Lung (tissue), 12 donors: Measurements from ENCODE around the gene RXRB. TPM values are rescaled to one million over a fixed set of nuclear protein-coding genes. Genes with fewer than 3 reads are reported as not detected.

Experiments used
- ATAC-seq: fragments of 200-7000 bp; cut with Tn5 transposase; one replicate; pipeline ENCODE4 v1.9.1; 2020; ENCODE audit warnings: moderate number of reproducible peaks; ENCODE audit not compliant: insufficient read depth, low FRiP score
- DNase-seq, 3 donors: peaks; one replicate each; pipeline ENCODE4 v3.0.0-alpha.2; 2013 to 2017
- H3K27ac ChIP-seq, 2 donors: one replicate each; pipeline ENCODE4 v1.5.1; 2013; ENCODE audit warnings: mild to moderate bottlenecking in 2 of 2, moderate library complexity in 2 of 2, control low read depth in 1 of 2, inconsistent platforms in 1 of 2, low read depth in 1 of 2, low read length in 1 of 2
- H3K27me3 ChIP-seq, 3 donors: one replicate each; pipeline ENCODE4 v1.5.1; 2013; ENCODE audit warnings: low read length in 2 of 3; ENCODE audit not compliant: control insufficient read depth in 3 of 3, insufficient read depth in 3 of 3
- H3K36me3 ChIP-seq, 4 donors: one replicate each; pipeline ENCODE4 v1.5.1; 2013; ENCODE audit warnings: low read length in 4 of 4, mild to moderate bottlenecking in 1 of 4, moderate library complexity in 1 of 4; ENCODE audit not compliant: control insufficient read depth in 4 of 4, insufficient read depth in 4 of 4
- H3K4me1 ChIP-seq, 5 donors: one replicate each; pipeline ENCODE4 v1.5.1; 2013; ENCODE audit warnings: low read length in 5 of 5, mild to moderate bottlenecking in 2 of 5, moderate library complexity in 1 of 5; ENCODE audit not compliant: control insufficient read depth in 5 of 5, insufficient read depth in 5 of 5
- H3K4me3 ChIP-seq: one replicate; pipeline ENCODE4 v1.5.1; 2013; ENCODE audit warnings: mild to moderate bottlenecking, control low read depth, moderate library complexity
- H3K9ac ChIP-seq, 2 donors: one replicate each; pipeline ENCODE4 v1.5.1; 2013; ENCODE audit warnings: low read length in 2 of 2, control low read depth in 1 of 2; ENCODE audit not compliant: insufficient read depth in 1 of 2
- H3K9me3 ChIP-seq, 4 donors: one replicate each; pipeline ENCODE4 v1.5.1; 2013; ENCODE audit warnings: low read length in 3 of 4, mild to moderate bottlenecking in 1 of 4, moderate library complexity in 1 of 4; ENCODE audit not compliant: control insufficient read depth in 4 of 4, insufficient read depth in 3 of 4
- WGBS, 2 donors: extraction: QIAGEN DNeasy Blood & Tissue Kit; methylation state at CpG; one replicate each; pipeline ENCODE4 v1.1.7; 2013; 5-methylcytosine and 5-hydroxymethylcytosine counted together
- polyA plus RNA-seq, 2 donors: library from polyadenylated mRNA; stranded (reverse); fragments of 200-250 nt; gene quantifications; one replicate each; pipeline ENCODE4 v1.2.1, GENCODE V29; 2013
- total RNA-seq, 2 donors: library from RNA; depleted of rRNA in 1 of 2; stranded (reverse); fragments of >200 nt in 1 of 2; gene quantifications; one replicate each; pipeline ENCODE4 v1.2.1, GENCODE V29; 2014 to 2021
- TF ChIP-seq, protein P1 (sequence below): IDR thresholded peaks from 2 replicates; pipeline ENCODE4 v1.5.1; 2012; ENCODE audit warnings: mild to moderate bottlenecking; ENCODE audit errors: control extremely low read depth, extremely low read depth
- donor health status: control.
- donor health status: control.
- donor health status: Bipolar disorder and iron deficiency.
- donor health status: healthy.
- donor health status: DM: yes; HTN: yes; CAD: no.

Gene RXRB
- total and polyA plus RNA-seq, 4 donors: 27.4 to 38.7 (median 31.1) TPM

DNA sequence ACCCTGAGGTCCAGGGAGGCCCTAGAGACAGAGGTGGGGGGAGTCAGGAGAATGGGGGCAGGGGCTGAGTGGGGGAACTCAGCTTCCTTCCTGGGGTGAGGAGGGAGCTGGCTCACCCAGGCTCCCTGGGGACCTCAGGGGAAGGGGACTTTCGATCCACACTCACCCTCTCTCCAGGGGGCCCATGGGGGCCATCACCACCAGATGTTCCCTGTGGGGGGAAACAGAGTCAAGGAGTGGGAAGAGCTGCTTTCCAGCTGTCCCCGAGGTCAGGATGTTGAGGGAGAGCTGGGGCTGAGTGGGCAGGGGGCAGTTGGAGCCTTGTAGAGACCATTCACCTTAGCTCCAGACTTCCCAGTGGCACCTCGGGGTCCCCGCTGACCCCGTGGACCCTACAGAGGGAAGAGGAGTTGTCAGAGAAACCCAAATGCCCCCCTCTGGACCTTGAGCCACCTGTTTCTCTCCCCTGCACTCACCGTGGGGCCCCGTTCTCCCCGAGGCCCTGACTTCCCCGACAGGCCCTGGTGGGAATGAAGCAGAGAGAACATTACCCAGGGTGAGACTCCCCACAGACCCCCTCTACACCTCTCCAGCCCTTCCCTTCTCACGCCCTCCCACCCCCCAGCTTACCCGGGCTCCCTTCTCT, 26.8 kb downstream of the RXRB start:
- no peak for ATAC-seq
- Histone ChIP-seq H3K9me3 (no peaks in the 10 kb centered on the region), H3K4me3 (no peak overlapping the region), H3K4me1 (no peaks in the 10 kb centered on the region), H3K36me3 (no peaks in the 10 kb centered on the region), H3K27ac (no peak overlapping the region), H3K9ac (no peak overlapping the region), H3K27me3 (no peaks in the 10 kb centered on the region)
- no peak for DNase-seq
- TF ChIP-seq, protein P1, sequence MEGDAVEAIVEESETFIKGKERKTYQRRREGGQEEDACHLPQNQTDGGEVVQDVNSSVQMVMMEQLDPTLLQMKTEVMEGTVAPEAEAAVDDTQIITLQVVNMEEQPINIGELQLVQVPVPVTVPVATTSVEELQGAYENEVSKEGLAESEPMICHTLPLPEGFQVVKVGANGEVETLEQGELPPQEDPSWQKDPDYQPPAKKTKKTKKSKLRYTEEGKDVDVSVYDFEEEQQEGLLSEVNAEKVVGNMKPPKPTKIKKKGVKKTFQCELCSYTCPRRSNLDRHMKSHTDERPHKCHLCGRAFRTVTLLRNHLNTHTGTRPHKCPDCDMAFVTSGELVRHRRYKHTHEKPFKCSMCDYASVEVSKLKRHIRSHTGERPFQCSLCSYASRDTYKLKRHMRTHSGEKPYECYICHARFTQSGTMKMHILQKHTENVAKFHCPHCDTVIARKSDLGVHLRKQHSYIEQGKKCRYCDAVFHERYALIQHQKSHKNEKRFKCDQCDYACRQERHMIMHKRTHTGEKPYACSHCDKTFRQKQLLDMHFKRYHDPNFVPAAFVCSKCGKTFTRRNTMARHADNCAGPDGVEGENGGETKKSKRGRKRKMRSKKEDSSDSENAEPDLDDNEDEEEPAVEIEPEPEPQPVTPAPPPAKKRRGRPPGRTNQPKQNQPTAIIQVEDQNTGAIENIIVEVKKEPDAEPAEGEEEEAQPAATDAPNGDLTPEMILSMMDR: no peak
- WGBS, 2 donors: 68 to 74% methylated on average over 9 to 11 of the region's 11 CpGs

DNA sequence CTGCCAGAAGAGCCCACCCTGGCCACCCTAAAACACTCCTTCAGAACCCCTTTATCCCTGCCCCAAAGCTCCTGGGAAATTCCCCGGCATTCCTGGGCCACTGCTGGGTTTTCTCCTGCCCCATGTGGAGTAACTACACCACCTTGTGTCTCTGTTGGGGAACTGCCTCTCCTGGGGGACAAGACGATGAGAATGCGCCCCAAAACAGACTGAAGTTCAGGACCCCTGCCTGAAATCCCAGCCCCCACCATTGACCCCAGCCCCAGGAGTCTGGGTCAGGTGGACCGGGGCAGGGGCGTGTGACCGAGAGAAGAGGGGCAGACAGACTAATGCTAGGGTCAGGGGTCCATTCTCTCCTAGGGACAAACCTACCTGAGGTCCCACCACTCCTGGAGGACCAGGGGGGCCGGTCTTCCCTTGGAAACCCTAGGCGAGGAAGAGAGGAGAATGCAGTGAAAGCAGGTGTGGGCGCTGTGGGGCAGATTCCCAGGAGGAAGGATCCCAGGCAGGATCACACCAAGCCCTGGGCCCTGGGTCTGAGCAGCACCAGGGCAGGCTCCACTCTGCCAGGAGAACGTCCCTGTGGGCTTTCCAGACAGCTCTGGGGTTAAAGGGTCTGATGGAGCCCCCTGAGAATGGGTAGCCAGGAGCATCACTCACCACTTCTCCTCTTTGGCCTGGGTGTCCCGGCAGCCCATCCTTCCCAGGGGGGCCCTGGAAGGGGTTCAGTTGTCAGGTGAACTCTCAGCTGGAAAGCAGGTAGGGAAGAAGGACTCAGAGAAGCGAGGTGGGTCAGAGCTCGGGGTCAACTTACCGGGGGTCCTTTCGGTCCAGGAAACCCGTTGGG, 27.6 kb downstream of the RXRB start:
- ATAC-seq: no peak
- no peak overlapping the region for H3K4me3 ChIP-seq
- H3K9me3 ChIP-seq: no peaks in the 10 kb centered on the region
- H3K9ac ChIP-seq: no peak overlapping the region
- H3K36me3 ChIP-seq: no peaks in the 10 kb centered on the region
- no peaks in the 10 kb centered on the region for H3K27me3 ChIP-seq
- no peaks in the 10 kb centered on the region for H3K4me1 ChIP-seq
- TF ChIP-seq, protein P1: peak; percentile 4
- 68 to 76% methylated on average over 16 of the region's 16 CpGs for WGBS, 2 donors
- H3K27ac ChIP-seq: no peak overlapping the region
- no peak for DNase-seq

DNA sequence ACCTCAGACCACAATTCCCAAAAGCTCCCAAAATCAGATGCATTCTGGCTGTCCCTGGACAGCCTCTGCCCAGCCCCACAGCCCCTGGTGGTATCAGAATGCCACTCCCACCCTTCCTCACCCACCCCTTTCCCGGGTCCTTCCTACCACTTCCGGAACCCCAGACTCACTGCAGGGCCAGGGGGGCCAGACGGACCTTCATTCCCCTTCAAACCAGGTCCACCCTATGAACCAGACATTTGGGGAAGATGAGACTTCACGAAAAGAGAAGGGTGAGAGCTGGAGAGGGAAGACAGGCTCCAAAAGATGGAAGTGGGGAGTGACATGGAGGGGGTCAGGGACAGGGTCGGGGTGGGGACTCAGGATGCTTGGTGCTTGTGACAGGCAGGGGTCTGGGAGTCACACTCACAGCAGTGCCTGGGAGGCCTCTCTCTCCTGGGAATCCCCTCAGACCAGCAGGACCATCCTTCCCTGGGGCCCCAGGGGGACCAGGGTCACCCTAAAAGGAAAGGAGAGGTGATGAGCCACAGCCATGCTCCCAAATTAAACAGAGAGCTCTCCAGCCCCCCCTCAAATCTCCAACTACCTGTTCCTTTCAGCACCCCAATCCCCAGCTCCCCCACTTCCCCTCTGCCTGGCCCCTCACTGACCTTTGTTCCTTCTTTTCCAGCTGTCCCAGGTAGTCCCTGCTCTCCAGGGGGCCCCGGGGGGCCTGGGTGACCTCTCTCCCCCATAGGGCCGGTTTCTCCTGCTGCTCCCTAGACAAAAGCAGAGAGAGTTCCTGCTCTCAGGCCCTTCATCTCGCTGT, 28.4 kb downstream of the RXRB start:
- no peak for DNase-seq
- Histone ChIP-seq H3K9me3 (no peaks in the 10 kb centered on the region), H3K36me3 (no peaks in the 10 kb centered on the region), H3K27me3 (no peaks in the 10 kb centered on the region), H3K27ac (no peak overlapping the region), H3K4me1 (no peaks in the 10 kb centered on the region), H3K4me3 (no peak overlapping the region), H3K9ac (no peak overlapping the region)
- 69 to 76% methylated on average over 8 of the region's 8 CpGs for WGBS, 2 donors
- TF ChIP-seq, protein P1: no peak
- no peak for ATAC-seq
